SH-SY5Y (cell line): ENCODE results near the gene FYN.

Experiments used
- GATA2 ChIP-seq: IDR thresholded peaks from 2 replicates; pipeline ENCODE4 v1.6.1; 2011; ENCODE audit warnings: mild to moderate bottlenecking, low read depth, low read length
- GATA3 ChIP-seq: IDR thresholded peaks from 2 replicates; pipeline ENCODE4 v1.6.1; 2011; ENCODE audit warnings: low read depth, mild to moderate bottlenecking, low read length, moderate library complexity

GRCh38 chr6:111866857-111867256 is 6.4 kb downstream of the FYN start:
- no peak for TF ChIP-seq GATA2
- TF ChIP-seq GATA3, result no peak
